Measurements from ENCODE around the gene FRMD4A.
A peak's percentile ranks its signal among the peaks of the same experiment; 100 is the strongest.

FRMD4A gene

DNA sequence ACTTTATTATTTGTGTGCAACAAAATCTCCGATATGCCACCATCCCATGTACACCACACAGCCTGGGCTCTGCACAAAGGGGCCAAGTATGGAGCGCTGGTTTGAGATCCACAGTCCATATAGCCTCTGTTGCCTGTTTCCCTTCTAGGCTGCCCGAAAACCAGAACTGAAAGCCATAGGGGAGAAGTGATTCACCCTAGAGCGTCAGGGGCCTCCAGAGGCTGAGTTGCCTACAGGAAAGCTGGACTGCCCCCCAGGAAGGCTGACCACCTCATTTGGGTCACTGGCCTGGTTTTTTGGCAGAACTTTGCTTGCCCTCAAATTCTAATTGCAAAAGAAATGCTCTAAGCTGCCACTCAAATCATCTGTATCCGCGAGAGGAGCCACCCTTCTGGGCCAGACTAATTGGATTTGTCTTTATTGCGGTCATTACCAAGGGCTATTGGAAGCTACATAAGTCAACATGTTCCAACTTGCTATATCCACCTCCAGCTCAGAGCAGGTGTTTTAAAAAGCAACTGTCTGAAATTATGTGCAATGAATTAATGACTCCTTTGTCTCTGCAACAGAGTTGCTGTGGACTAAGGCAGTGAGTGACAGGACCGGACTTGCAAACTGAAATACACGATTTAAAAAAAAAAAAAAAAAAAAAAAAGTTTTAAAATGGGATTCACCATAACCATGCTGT, 28.3 kb upstream of the FRMD4A start:
- no peaks in the 10 kb centered on the region for H3K9me3 ChIP-seq (ENCODE audit: severe bottlenecking)
- TF ChIP-seq CTCF (IDR thresholded peaks at IDR 0.05; ENCODE audit: poor library complexity, severe bottlenecking) = no peak
- H3K4me1 ChIP-seq (ENCODE audit: insufficient read depth, poor library complexity, severe bottlenecking) = no peaks in the 10 kb centered on the region
- ATAC-seq (ENCODE audit: low read depth) = peak; percentile 46; the same call in 2 of the 3 replicates
- H3K27ac ChIP-seq (ENCODE audit: poor library complexity, severe bottlenecking) = no peak overlapping the region
- DNase-seq (ENCODE audit: low spot score) = no peak
- no peaks in the 10 kb centered on the region for H3K27me3 ChIP-seq (ENCODE audit: insufficient read depth, poor library complexity, severe bottlenecking)
- no peak overlapping the region for H3K4me3 ChIP-seq (ENCODE audit: severe bottlenecking)
- H3K36me3 ChIP-seq (ENCODE audit: low read depth) = no peaks in the 10 kb centered on the region

DNA sequence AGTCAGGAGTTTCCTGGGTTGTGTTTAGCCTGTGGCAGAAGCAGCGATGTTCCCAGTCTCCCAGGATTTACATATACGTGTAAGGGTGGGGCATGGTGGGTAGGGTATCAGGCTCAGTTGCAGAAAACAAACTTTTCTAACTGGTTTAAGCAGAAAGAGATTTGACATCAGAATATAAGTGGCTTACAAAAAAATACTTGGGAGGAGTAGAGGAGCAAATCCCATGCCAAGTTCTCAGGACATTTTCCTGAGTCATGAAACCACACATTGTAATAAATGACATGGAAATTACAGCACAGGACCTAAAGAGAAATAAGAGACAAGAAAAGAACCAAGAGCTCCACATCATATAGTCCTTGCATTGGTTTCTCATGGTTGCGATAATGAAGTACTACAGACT, 26.2 kb upstream of the FRMD4A start:
- DNase-seq (ENCODE audit: low spot score) (no peak), ATAC-seq (ENCODE audit: low read depth) (no peak)
- no peaks in the 10 kb centered on the region for H3K36me3 ChIP-seq (ENCODE audit: low read depth)
- no peaks in the 10 kb centered on the region for H3K4me1 ChIP-seq (ENCODE audit: insufficient read depth, poor library complexity, severe bottlenecking)
- H3K9me3 ChIP-seq (ENCODE audit: severe bottlenecking) = no peaks in the 10 kb centered on the region
- H3K27ac ChIP-seq (ENCODE audit: poor library complexity, severe bottlenecking) = no peak overlapping the region
- H3K27me3 ChIP-seq (ENCODE audit: insufficient read depth, poor library complexity, severe bottlenecking) = no peaks in the 10 kb centered on the region
- no peak overlapping the region for H3K4me3 ChIP-seq (ENCODE audit: severe bottlenecking)
- TF ChIP-seq CTCF (IDR thresholded peaks at IDR 0.05; ENCODE audit: poor library complexity, severe bottlenecking) = no peak

DNA sequence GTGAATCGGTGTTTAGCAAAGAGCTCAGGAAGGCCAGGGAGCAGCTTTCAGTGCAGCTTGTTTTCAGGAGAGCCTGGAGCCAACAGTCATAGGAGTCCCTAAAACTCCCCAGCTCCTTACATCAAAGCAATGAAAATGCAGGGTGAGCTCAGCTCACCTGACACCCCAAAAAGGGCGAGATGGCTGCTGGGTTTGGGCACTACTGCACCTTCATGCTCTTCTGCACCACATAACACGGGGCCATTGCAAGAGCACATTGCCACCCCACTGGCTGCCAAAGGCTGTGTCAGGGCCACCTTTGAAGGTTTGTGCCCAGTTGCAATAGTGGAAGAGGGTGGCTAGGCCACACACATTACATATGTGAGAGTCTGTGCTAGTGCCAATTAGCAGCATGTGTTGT, 25.0 kb upstream of the FRMD4A start:
- TF ChIP-seq CTCF (IDR thresholded peaks at IDR 0.05; ENCODE audit: poor library complexity, severe bottlenecking) = no peak
- H3K4me1 ChIP-seq (ENCODE audit: insufficient read depth, poor library complexity, severe bottlenecking) = no peaks in the 10 kb centered on the region

GRCh38 chr10:14353291-14353913, 22.7 kb upstream of the FRMD4A start:
- Histone ChIP-seq H3K36me3 (ENCODE audit: low read depth) (no peaks in the 10 kb centered on the region), H3K4me3 (ENCODE audit: severe bottlenecking) (no peak overlapping the region), H3K9me3 (ENCODE audit: severe bottlenecking) (no peaks in the 10 kb centered on the region), H3K27me3 (ENCODE audit: insufficient read depth, poor library complexity, severe bottlenecking) (no peaks in the 10 kb centered on the region), H3K4me1 (ENCODE audit: insufficient read depth, poor library complexity, severe bottlenecking) (no peaks in the 10 kb centered on the region), H3K27ac (ENCODE audit: poor library complexity, severe bottlenecking) (no peak overlapping the region)
- no peak for ATAC-seq (ENCODE audit: low read depth)
- no peak for TF ChIP-seq CTCF (IDR thresholded peaks at IDR 0.05; ENCODE audit: poor library complexity, severe bottlenecking)
- DNase-seq (ENCODE audit: low spot score) = no peak

More for the DNA sequence above, 25.0 kb upstream of the FRMD4A start:
- Histone ChIP-seq H3K9me3 (ENCODE audit: severe bottlenecking) (no peaks in the 10 kb centered on the region), H3K4me3 (ENCODE audit: severe bottlenecking) (no peak overlapping the region), H3K27ac (ENCODE audit: poor library complexity, severe bottlenecking) (no peak overlapping the region), H3K27me3 (ENCODE audit: insufficient read depth, poor library complexity, severe bottlenecking) (no peaks in the 10 kb centered on the region), H3K36me3 (ENCODE audit: low read depth) (no peaks in the 10 kb centered on the region)
- no peak for ATAC-seq (ENCODE audit: low read depth)
- DNase-seq (ENCODE audit: low spot score) = no peak

DNA sequence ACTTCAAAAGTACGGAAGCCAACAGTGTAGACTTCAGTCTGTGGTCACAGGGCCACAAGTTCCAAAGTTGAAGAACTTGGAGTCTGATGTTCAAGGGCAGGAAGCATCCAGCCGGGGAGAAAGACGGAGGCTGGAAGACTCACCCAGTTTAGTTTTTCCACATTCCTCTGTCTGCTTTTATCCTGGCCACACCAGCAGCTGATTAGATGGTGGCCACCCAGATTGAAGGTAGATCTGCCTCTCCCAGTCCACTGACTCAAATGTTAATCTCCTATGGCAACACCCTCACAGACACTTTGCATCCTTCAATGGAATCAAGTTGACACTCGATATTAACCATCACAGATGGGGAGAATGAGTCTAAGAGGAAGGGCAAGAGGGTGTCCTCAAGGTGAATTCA, 19.3 kb upstream of the FRMD4A start:
- H3K36me3 ChIP-seq (ENCODE audit: low read depth) = no peaks in the 10 kb centered on the region
- H3K4me1 ChIP-seq (ENCODE audit: insufficient read depth, poor library complexity, severe bottlenecking) = no peaks in the 10 kb centered on the region
- no peak for TF ChIP-seq CTCF (IDR thresholded peaks at IDR 0.05; ENCODE audit: poor library complexity, severe bottlenecking)
- H3K9me3 ChIP-seq (ENCODE audit: severe bottlenecking) = no peaks in the 10 kb centered on the region
- no peak overlapping the region for H3K4me3 ChIP-seq (ENCODE audit: severe bottlenecking)
- ATAC-seq (ENCODE audit: low read depth) (no peak), DNase-seq (ENCODE audit: low spot score) (no peak)
- H3K27me3 ChIP-seq (ENCODE audit: insufficient read depth, poor library complexity, severe bottlenecking) = no peaks in the 10 kb centered on the region
- no peak overlapping the region for H3K27ac ChIP-seq (ENCODE audit: poor library complexity, severe bottlenecking)
